Duodenal mucosa (tissue), 2 donors: ENCODE measurements around the gene SHMT2.

Source experiments
- H3K27ac ChIP-seq: one replicate; pipeline ENCODE4 v1.7.0; 2013; ENCODE audit warnings: low read depth, low read length
- H3K27me3 ChIP-seq, 2 donors: one replicate each; pipeline ENCODE4 v1.7.0; 2013; ENCODE audit warnings: low read length in 2 of 2, control low read depth in 1 of 2; ENCODE audit not compliant: insufficient read depth in 2 of 2, control insufficient read depth in 1 of 2
- H3K36me3 ChIP-seq, 2 donors: one replicate each; pipeline ENCODE4 v1.7.0; 2013; ENCODE audit warnings: low read length in 2 of 2, control low read depth in 1 of 2; ENCODE audit not compliant: insufficient read depth in 2 of 2, control insufficient read depth in 1 of 2
- H3K4me1 ChIP-seq, 2 donors: one replicate each; pipeline ENCODE4 v1.7.0; 2013; ENCODE audit warnings: low read length in 2 of 2, control low read depth in 1 of 2; ENCODE audit not compliant: insufficient read depth in 2 of 2, control insufficient read depth in 1 of 2
- H3K4me3 ChIP-seq, 2 donors: one replicate each; pipeline ENCODE4 v1.7.0; 2013; ENCODE audit warnings: low read length in 2 of 2, low read depth in 1 of 2
- H3K9ac ChIP-seq, 2 donors: one replicate each; pipeline ENCODE4 v1.7.0; 2013; ENCODE audit warnings: low read length in 2 of 2, low read depth in 1 of 2
- H3K9me3 ChIP-seq, 2 donors: one replicate each; pipeline ENCODE4 v1.7.0; 2013; ENCODE audit warnings: low read length in 2 of 2, control low read depth in 1 of 2; ENCODE audit not compliant: control insufficient read depth in 1 of 2

The SHMT2 gene

GRCh38 chr12:57219993-57220754, 9.3 kb upstream of the SHMT2 start:
- Histone ChIP-seq H3K27me3 (peaks cover 86 to 88% of the 10 kb centered on the region in 2 donors), H3K9ac (no peak overlapping the region), H3K9me3 (no peaks in the 10 kb centered on the region), H3K4me1 (peaks cover 16 to 24% of the 10 kb centered on the region in 2 donors), H3K4me3 (no peak overlapping the region), H3K27ac (no peak overlapping the region), H3K36me3 (no peaks in the 10 kb centered on the region)

DNA sequence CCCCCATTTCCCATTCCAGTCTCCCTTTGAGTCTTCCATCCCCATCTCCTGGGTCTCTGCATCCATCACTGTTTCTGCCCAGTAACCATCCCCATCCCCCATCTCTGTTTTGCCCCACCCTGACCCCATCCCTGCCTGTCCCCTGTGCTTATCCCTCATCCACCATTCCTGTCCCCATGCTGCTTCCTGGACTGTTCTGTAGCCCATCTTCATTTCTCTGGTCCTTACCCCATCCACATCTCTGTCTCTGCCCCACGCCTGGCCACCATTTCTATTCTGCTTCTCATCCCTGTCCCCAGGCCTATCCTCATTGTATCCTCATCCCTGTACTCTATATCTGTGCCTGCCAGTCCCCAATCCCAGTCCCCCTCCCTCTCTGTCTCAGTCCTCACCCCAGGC, 8.7 kb upstream of the SHMT2 start:
- H3K4me3 ChIP-seq, result no peak overlapping the region
- H3K36me3 ChIP-seq, result no peaks in the 10 kb centered on the region
- H3K9me3 ChIP-seq, result no peaks in the 10 kb centered on the region
- H3K27me3 ChIP-seq, result peaks cover 86% of the 10 kb centered on the region in 2 donors
- H3K9ac ChIP-seq, result no peak overlapping the region
- H3K4me1 ChIP-seq, result peaks cover 12 to 22% of the 10 kb centered on the region in 2 donors
- H3K27ac ChIP-seq, result no peak overlapping the region

- Histone ChIP-seq H3K27me3 (peaks cover 85 to 87% of the 10 kb centered on the region in 2 donors), H3K4me3 (no peak overlapping the region), H3K27ac (no peak overlapping the region), H3K9ac (no peak overlapping the region), H3K36me3 (no peaks in the 10 kb centered on the region), H3K4me1 (peaks cover 10 to 22% of the 10 kb centered on the region in 2 donors), H3K9me3 (no peaks in the 10 kb centered on the region)
These were observed 8.2 kb upstream of the SHMT2 start for GRCh38 chr12:57221169-57221917.

GRCh38 chr12:57222286-57223190, 7.0 kb upstream of the SHMT2 start:
- Histone ChIP-seq H3K27me3 (peaks cover 80 to 93% of the 10 kb centered on the region in 2 donors), H3K4me3 (no peak overlapping the region), H3K9me3 (no peaks in the 10 kb centered on the region), H3K9ac (no peak overlapping the region), H3K27ac (no peak overlapping the region), H3K36me3 (no peaks in the 10 kb centered on the region), H3K4me1 (peaks cover 9 to 13% of the 10 kb centered on the region in 2 donors)

DNA sequence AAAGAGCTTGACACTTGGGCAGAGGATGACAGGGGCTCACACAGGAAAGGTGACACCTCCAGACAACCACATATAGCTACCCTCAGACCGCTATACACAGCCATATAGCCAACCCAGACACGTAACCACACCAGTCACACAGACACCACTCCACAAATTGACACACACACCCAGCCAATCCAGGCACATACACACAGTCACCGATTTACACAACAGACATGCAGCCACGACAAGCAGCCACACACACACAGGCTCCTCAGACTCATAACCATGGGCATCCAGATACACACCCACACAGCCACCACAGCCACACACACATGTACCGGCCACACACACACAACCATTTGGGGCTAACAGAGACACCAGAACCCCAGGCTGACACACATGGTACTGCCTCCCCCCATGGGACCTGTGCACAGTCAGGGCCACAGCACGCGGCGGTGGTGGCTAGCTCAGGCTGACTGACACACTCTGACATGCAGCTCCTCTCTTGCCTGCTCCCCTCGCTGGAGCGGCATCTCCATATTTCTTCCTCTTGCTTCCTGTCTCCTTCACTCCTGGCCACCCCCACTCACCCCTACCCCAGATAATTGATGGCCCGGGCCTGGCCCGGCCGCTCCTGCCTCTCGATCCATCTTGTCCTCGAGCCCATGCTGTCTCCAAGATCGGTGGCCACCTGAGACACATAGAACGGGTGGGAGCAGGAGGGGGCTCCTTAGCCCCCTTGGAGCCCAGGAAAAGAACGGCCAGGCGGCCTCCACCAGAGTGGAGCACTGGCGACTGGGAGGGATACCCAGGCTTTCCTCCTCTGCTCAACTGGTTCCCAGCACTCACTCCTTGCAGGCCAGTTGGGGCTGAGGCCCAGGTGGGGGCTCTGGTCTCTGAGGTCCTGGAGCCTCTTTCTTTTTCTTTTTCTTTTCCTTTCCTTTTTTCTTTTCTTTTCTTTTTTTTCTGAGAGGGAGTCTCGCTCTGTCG, 6.0 kb upstream of the SHMT2 start:
- Histone ChIP-seq H3K9me3 (no peaks in the 10 kb centered on the region), H3K4me3 (no peak overlapping the region), H3K9ac (no peak overlapping the region), H3K27me3 (peaks cover 71 to 86% of the 10 kb centered on the region in 2 donors), H3K4me1 (peaks cover 10 to 11% of the 10 kb centered on the region in 2 donors), H3K36me3 (no peaks in the 10 kb centered on the region), H3K27ac (no peak overlapping the region)

DNA sequence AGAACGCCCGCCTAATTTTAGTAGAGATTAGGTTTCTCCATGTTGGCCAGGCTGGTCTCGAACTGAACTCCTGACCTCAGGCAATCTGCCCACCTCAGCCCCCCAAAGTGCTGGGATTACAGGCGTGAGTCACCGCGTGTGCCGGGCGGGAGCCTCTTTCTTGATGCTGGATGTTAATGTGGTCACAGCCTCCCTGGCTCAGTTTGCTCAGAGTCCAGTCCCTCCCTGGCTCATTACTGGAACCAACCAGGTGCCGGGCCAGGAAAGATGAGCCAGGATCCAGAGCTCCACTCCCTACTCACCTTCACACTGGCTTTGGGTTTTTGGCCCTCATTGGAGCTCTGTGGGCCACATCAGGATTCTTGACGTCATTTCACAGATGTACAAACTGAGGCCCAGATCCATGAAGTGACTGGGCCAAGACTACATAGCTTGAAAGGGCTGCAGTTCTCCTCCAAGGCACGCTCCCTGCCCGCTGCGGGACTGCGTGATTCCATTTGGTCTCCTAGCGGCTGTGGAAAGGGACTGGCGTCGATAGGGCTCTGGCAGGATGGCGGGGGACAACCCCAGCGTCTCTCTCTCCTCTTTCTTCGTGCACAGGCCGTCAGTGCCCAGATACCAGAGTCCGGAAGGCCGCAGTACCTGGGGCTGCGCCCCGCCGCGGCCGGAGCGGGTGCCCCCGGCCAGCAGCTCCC, 5.1 kb upstream of the SHMT2 start:
- H3K27me3 ChIP-seq, result peaks cover 61 to 76% of the 10 kb centered on the region in 2 donors
- H3K4me3 ChIP-seq, result no peak overlapping the region
- no peak overlapping the region for H3K9ac ChIP-seq

GRCh38 chr12:57224973-57225679, 4.4 kb upstream of the SHMT2 start:
- Histone ChIP-seq H3K36me3 (no peaks in the 10 kb centered on the region), H3K4me3 (no peak overlapping the region), H3K4me1 (peaks cover 17 to 21% of the 10 kb centered on the region in 2 donors), H3K27me3 (peaks cover 56 to 70% of the 10 kb centered on the region in 2 donors), H3K9ac (no peak overlapping the region), H3K27ac (no peak overlapping the region), H3K9me3 (no peaks in the 10 kb centered on the region)

More for the DNA sequence above, 5.1 kb upstream of the SHMT2 start:
- no peak overlapping the region for H3K27ac ChIP-seq
- H3K4me1 ChIP-seq, result peaks cover 15 to 18% of the 10 kb centered on the region in 2 donors
- H3K9me3 ChIP-seq, result no peaks in the 10 kb centered on the region
- no peaks in the 10 kb centered on the region for H3K36me3 ChIP-seq

DNA sequence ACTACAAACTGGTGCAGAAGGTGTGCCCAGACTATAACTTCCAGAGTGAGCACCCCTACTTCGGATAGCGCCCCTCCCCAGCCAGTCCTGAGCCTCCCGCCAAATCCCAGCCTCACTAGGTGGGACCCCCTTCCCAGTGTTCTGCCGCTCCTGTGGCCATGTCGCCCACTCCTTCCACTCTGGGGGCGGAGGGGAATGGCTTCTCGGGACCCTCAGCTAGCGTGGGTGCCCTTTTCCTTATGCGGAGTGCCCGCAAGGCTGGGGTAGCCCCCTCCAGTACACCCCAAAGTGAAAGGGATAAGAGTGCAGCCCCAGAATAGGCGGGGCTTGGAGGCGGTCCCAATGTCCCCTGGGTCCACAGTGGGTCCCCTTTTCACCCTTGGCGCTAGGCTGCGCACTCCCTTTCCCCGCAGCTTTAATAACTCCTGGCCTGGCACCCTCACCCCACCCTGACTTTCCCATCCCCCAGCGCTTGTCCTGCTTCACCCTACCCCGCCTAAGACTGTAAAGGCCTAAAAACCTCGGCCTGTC, 3.8 kb upstream of the SHMT2 start:
- Histone ChIP-seq H3K27ac (no peak overlapping the region), H3K36me3 (no peaks in the 10 kb centered on the region), H3K9me3 (no peaks in the 10 kb centered on the region), H3K4me3 (no peak overlapping the region), H3K9ac (no peak overlapping the region), H3K27me3 (peaks cover 52 to 66% of the 10 kb centered on the region in 2 donors), H3K4me1 (peaks cover 23 to 27% of the 10 kb centered on the region in 2 donors)
